Osteocyte (in vitro differentiated cells): ENCODE measurements around the gene SKAP1. TPM values are rescaled to one million over a fixed set of nuclear protein-coding genes. Genes with fewer than 3 reads are reported as not detected.

Experiments
- DNase-seq: peaks from one replicate; pipeline ENCODE4 v3.0.0; 2021; ENCODE audit warnings: mixed read lengths; ENCODE audit not compliant: unreplicated experiment; ENCODE audit errors: extremely low spot score
- H3K27ac Mint-ChIP-seq: one replicate; pipeline ENCODE4 v1.8.0; 2021; ENCODE audit warnings: mild to moderate bottlenecking, mixed read lengths; ENCODE audit not compliant: unreplicated experiment
- H3K27me3 Mint-ChIP-seq: one replicate; pipeline ENCODE4 v1.8.0; 2021; ENCODE audit warnings: mixed read lengths; ENCODE audit not compliant: unreplicated experiment
- H3K36me3 Mint-ChIP-seq: one replicate; pipeline ENCODE4 v1.8.0; 2021; ENCODE audit warnings: mixed read lengths; ENCODE audit not compliant: unreplicated experiment
- H3K4me1 Mint-ChIP-seq: one replicate; pipeline ENCODE4 v1.8.0; 2021; ENCODE audit warnings: mixed read lengths; ENCODE audit not compliant: unreplicated experiment
- H3K4me3 Mint-ChIP-seq: one replicate; pipeline ENCODE4 v1.8.0; 2021; ENCODE audit warnings: mild to moderate bottlenecking, moderate library complexity, mixed read lengths; ENCODE audit not compliant: unreplicated experiment
- H3K9me3 Mint-ChIP-seq: one replicate; pipeline ENCODE4 v1.8.0; 2021; ENCODE audit warnings: mixed read lengths; ENCODE audit not compliant: unreplicated experiment
- total RNA-seq: library from RNA; stranded (reverse); gene quantifications from 2 replicates; pipeline ENCODE4 v1.2.1, GENCODE V29; 2021
- TF ChIP-seq, protein P1 (sequence below): fragments of 200-600 bp; sonication (generic); IDR thresholded peaks from 2 replicates; pipeline ENCODE4 v1.5.0; 2021; ENCODE audit warnings: antibody characterized with exemption, mild to moderate bottlenecking, moderate library complexity

The SKAP1 gene
- total RNA-seq, 1 donor from 2014 or later = not detected

DNA sequence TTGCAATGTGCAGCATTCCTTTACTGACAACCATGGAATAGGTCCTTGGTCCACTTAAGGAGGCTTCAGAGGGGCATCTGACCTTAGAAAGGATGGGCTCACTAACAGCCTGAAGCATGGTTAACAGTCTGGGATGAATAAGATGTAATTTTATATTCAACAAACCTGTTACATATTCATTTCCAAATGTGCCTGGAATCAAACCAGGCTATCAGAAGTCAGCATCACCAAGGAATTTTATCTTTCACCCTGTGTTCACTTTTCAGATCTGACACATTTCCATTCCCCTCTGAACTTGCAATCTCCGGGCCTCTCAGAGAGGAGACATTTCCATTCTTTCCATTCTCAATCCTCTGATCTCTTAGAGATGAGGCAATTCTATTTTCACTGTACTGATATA lies 260.1 kb downstream of the SKAP1 start:
- TF ChIP-seq, protein P1, sequence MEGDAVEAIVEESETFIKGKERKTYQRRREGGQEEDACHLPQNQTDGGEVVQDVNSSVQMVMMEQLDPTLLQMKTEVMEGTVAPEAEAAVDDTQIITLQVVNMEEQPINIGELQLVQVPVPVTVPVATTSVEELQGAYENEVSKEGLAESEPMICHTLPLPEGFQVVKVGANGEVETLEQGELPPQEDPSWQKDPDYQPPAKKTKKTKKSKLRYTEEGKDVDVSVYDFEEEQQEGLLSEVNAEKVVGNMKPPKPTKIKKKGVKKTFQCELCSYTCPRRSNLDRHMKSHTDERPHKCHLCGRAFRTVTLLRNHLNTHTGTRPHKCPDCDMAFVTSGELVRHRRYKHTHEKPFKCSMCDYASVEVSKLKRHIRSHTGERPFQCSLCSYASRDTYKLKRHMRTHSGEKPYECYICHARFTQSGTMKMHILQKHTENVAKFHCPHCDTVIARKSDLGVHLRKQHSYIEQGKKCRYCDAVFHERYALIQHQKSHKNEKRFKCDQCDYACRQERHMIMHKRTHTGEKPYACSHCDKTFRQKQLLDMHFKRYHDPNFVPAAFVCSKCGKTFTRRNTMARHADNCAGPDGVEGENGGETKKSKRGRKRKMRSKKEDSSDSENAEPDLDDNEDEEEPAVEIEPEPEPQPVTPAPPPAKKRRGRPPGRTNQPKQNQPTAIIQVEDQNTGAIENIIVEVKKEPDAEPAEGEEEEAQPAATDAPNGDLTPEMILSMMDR = no peak
- DNase-seq = no peak
- H3K27me3 Mint-ChIP-seq = peaks cover 53% of the 10 kb centered on the region
- no peak overlapping the region for H3K27ac Mint-ChIP-seq
- H3K9me3 Mint-ChIP-seq = no peaks in the 10 kb centered on the region
- H3K4me3 Mint-ChIP-seq = no peak overlapping the region
- no peaks in the 10 kb centered on the region for H3K36me3 Mint-ChIP-seq
- peaks cover 8% of the 10 kb centered on the region for H3K4me1 Mint-ChIP-seq

DNA sequence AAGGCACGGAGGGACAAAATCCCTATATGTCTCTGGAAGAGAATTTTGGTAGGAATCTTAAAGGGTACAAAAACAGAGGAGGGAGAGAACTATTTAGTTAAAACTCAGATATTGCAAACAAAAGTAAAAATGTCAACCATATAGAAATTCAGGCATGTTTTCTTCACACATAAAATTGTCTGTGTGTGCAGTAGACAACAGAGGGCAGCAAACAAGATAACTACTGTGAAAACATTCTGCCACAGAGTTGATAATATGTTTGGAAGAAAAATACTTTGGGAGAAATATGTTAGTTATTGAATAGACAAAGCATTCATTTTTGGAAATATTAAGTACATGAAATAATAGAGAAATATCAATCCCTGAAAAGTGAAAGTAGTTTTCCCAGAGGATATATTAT lies 266.2 kb downstream of the SKAP1 start:
- peaks cover 52% of the 10 kb centered on the region for H3K27me3 Mint-ChIP-seq
- H3K27ac Mint-ChIP-seq = no peak overlapping the region
- H3K4me1 Mint-ChIP-seq = peaks cover 7% of the 10 kb centered on the region
- TF ChIP-seq, protein P1 = peak; percentile 31
- no peaks in the 10 kb centered on the region for H3K36me3 Mint-ChIP-seq
- no peak for DNase-seq
- no peaks in the 10 kb centered on the region for H3K9me3 Mint-ChIP-seq
- no peak overlapping the region for H3K4me3 Mint-ChIP-seq

DNA sequence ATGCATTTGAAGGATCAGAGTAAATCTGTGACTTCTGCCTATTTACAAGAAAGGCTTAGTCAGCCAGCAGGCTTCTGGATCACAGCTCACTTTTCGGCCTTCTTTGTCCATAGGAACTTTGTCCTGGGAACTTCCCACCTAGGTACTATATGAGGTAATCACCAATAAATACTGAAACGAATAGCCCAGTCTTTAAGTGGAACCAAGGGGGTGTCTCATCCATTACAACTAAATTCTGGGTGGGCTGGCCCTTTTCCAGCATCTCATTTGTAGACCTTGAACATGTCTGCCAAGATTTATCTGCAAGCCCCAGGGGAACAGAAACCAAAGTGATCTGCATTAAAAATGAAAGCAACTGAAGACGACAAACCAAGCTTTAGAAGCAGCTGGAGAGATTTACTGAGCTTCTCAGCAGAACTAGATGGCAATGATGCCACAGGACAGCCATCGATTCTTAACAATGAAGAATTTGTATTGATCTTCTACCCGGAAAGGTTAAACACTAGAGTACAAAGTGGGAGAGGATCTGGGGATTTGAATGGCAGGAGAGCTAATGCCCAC lies 267.0 kb downstream of the SKAP1 start:
- no peaks in the 10 kb centered on the region for H3K36me3 Mint-ChIP-seq
- no peak overlapping the region for H3K27ac Mint-ChIP-seq
- peaks cover 7% of the 10 kb centered on the region for H3K4me1 Mint-ChIP-seq
- no peaks in the 10 kb centered on the region for H3K9me3 Mint-ChIP-seq
- TF ChIP-seq, protein P1 = no peak
- no peak for DNase-seq
- no peak overlapping the region for H3K4me3 Mint-ChIP-seq
- H3K27me3 Mint-ChIP-seq = peaks cover 44% of the 10 kb centered on the region

DNA sequence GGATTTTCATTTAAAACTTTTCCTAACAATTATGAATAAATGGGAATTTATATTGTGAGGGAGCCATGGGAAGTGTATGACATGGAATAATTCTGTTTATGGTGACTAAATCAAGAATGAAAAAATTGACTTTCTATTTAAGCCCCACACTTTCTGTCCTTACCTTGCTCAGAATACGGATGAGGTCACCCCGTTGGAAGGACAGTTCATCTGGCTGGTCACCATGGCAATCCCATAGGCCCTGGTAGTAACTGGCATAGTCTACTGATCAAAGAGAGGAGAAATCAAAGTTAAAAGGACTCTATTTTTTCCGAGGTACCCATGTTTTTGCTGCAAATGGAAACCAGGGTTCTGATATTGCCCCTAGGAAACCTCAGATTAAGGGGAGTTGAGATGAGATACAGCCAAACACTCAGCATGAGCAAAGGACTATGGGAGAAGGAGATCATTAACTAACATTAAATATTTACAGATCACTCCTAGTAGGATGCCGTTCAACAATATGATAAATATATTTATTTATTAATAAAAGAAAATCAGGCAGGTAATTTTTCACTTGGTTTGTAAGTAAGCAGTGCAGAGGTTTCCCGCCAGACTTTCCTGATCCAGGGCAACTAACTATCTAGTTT lies 267.6 kb downstream of the SKAP1 start:
- Mint-ChIP-seq H3K9me3 (no peaks in the 10 kb centered on the region), H3K27me3 (peaks cover 39% of the 10 kb centered on the region), H3K4me1 (peaks cover 7% of the 10 kb centered on the region), H3K36me3 (no peaks in the 10 kb centered on the region), H3K27ac (no peak overlapping the region), H3K4me3 (no peak overlapping the region)
- DNase-seq = no peak
- TF ChIP-seq, protein P1 = no peak

DNA sequence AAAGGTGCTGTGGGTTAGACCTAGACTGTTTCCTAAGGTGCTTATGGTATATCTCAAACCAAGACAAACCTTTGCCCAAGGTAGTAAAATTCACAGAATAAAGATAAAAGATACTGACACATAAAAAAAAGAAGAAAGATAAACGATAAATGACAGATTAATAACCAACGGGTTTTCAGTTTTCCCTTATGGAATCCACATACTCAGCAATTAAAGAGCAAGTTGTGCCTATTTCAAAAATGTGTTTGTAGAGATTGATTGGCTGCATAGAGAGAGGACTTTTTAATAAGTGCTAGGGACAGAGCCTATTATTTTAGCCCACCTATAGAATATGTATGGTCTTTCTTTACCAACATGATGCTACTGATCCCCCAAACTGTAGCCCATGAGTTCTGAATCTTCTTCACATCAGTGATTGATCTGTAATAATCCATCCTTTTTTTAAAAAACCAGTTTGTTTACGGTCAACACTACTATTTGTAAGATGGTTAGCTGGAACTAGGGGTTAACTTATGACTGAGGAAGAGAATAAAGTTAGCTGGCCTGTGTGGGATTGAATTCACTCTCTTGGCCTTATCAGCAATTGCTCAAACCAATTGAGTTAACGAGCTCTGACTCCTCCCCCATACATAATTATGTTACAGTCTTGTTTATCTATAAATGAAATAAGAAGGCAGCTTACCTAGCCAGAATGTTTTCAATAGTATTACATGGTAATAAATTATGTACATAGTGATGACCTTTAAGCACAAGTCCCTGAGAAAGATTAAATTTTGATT lies 268.7 kb downstream of the SKAP1 start:
- no peak overlapping the region for H3K4me3 Mint-ChIP-seq
- H3K4me1 Mint-ChIP-seq = peaks cover 7% of the 10 kb centered on the region
- no peak for DNase-seq
- peaks cover 33% of the 10 kb centered on the region for H3K27me3 Mint-ChIP-seq
- TF ChIP-seq, protein P1 = no peak
- no peaks in the 10 kb centered on the region for H3K9me3 Mint-ChIP-seq
- H3K27ac Mint-ChIP-seq = no peak overlapping the region
- no peaks in the 10 kb centered on the region for H3K36me3 Mint-ChIP-seq
